ENCODE measurements around the gene SFMBT2.

DNA sequence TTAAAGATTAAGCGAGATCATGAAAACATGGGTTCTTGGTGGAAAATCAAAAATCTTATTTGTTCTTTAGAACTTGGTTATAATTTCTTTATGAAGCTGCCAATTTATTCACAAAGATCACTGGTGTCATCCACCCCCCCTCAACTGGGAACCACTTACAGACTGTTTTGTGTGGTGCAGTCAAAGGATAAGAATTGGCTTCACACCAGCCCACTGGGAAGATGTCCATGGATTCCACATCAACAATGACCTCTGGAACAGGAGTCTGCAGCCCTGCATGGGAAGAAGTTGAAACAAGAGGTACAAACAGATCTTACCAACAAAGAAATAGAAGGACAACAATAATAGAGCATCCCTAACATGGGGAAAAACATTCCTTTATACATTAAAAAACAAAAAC is 205.2 kb downstream of the SFMBT2 start:
- no peak for TF ChIP-seq ATF3 (IDR thresholded peaks at IDR 0.05)
- TF ChIP-seq, protein P1, sequence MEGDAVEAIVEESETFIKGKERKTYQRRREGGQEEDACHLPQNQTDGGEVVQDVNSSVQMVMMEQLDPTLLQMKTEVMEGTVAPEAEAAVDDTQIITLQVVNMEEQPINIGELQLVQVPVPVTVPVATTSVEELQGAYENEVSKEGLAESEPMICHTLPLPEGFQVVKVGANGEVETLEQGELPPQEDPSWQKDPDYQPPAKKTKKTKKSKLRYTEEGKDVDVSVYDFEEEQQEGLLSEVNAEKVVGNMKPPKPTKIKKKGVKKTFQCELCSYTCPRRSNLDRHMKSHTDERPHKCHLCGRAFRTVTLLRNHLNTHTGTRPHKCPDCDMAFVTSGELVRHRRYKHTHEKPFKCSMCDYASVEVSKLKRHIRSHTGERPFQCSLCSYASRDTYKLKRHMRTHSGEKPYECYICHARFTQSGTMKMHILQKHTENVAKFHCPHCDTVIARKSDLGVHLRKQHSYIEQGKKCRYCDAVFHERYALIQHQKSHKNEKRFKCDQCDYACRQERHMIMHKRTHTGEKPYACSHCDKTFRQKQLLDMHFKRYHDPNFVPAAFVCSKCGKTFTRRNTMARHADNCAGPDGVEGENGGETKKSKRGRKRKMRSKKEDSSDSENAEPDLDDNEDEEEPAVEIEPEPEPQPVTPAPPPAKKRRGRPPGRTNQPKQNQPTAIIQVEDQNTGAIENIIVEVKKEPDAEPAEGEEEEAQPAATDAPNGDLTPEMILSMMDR (IDR thresholded peaks at IDR 0.05 in 2 of 3, conservative IDR thresholded peaks at IDR 0.05 in 1 of 3; ENCODE audit: borderline replicate concordance in 1 of 3, insufficient read depth in 1 of 3, low read depth in 2 of 3, low read length in 2 of 3), result no peak
- TF ChIP-seq POLR2A (IDR thresholded peaks at IDR 0.05; ENCODE audit: borderline replicate concordance, extremely low read depth, insufficient read depth, insufficient read length), result no peak
- no peak for TF ChIP-seq ZNF274 (IDR thresholded peaks at IDR 0.05; ENCODE audit: low read depth, low read length)
- TF ChIP-seq EGR1 (IDR thresholded peaks at IDR 0.05; ENCODE audit: low read depth), result no peak
- no peak for TF ChIP-seq POLR2AphosphoS5 (IDR thresholded peaks at IDR 0.05; ENCODE audit: low read depth, low read length)
- TF ChIP-seq YY1 (IDR thresholded peaks at IDR 0.05; ENCODE audit: extremely low read depth, insufficient replicate concordance, low read depth, low read length), result no peak
- TF ChIP-seq FOSL1 (IDR thresholded peaks at IDR 0.05; ENCODE audit: low read depth), result no peak
- TF ChIP-seq, protein P2, sequence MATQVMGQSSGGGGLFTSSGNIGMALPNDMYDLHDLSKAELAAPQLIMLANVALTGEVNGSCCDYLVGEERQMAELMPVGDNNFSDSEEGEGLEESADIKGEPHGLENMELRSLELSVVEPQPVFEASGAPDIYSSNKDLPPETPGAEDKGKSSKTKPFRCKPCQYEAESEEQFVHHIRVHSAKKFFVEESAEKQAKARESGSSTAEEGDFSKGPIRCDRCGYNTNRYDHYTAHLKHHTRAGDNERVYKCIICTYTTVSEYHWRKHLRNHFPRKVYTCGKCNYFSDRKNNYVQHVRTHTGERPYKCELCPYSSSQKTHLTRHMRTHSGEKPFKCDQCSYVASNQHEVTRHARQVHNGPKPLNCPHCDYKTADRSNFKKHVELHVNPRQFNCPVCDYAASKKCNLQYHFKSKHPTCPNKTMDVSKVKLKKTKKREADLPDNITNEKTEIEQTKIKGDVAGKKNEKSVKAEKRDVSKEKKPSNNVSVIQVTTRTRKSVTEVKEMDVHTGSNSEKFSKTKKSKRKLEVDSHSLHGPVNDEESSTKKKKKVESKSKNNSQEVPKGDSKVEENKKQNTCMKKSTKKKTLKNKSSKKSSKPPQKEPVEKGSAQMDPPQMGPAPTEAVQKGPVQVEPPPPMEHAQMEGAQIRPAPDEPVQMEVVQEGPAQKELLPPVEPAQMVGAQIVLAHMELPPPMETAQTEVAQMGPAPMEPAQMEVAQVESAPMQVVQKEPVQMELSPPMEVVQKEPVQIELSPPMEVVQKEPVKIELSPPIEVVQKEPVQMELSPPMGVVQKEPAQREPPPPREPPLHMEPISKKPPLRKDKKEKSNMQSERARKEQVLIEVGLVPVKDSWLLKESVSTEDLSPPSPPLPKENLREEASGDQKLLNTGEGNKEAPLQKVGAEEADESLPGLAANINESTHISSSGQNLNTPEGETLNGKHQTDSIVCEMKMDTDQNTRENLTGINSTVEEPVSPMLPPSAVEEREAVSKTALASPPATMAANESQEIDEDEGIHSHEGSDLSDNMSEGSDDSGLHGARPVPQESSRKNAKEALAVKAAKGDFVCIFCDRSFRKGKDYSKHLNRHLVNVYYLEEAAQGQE (IDR thresholded peaks at IDR 0.05; ENCODE audit: low read depth), result no peak
- no peak for TF ChIP-seq CEBPB (IDR thresholded peaks at IDR 0.05; ENCODE audit: low read depth)

Data from HCT116 (cell line).